ENCODE measurements around the gene ATAD3C. TPM values are rescaled to one million over a fixed set of nuclear protein-coding genes. Genes with fewer than 3 reads are reported as not detected.
"Not testable (repeated sequence)": the region's sequence is repeated elsewhere in the genome, so short reads cannot be mapped to it uniquely, and the experiment has no call there.

ATAD3C gene
- total and polyA plus RNA-seq, 11 donors = 0.12 to 3.4 (median 0.53) TPM; not detected in 2

DNA sequence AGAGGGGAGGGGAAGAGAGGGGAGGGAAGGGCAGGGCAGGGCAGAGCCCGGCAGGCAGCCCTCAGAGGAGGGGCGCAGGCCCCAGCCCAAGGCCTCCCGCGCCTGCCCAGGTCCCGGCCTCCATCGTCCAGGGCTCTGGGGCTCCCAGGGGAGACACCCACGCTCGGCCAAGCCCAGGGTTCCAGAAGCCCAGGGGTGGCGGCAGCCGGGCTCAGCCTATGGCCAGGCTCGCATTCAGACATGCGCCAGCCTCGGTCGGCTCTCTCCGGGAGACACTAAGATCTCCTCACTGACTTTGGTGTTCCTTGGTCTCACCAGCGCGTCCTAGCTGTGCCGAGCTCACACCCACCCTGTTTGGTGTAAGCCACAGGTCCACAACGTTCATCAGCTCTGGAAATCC lies 21.3 kb upstream of the ATAD3C start:
- Histone ChIP-seq H3K27ac (peak overlapping the region in 4 of 12 donors; percentile 40 to 96 (median 51)), H3K4me1 (peaks cover 8 to 52% (median 43%) of the 10 kb centered on the region in 12 donors)

DNA sequence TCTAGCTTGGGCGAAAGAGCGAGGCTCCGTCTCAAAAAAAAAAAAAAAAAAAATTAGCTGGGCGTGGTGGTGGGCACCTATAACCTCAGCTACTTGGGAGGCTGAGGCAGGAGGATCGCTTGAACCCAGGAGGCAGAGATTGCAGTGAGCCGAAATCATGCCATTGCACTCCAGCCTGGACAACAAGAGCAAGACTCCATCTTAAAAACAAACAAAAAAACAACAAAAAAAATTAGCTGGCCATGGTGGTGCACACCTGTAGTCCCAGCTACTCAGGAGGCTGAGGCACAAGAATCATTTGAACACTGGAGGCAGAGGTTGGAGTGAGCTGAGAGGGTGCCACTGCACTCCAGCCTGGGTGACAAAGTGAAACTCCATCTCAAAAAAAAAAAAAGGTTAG lies 20.5 kb upstream of the ATAD3C start:
- intact Hi-C loops (cut with DNase I); H3K4me3 ChIP-seq; DNase-seq; H3K36me3 ChIP-seq; ATAC-seq; H3K9me3 ChIP-seq: not testable (repeated sequence)
- Histone ChIP-seq H3K27me3 (peaks cover 0 to 21% (median 0%) of the 10 kb centered on the region in 9 donors), H3K27ac (peak overlapping the region in 5 of 12 donors; percentile 73 to 96 (median 92)), H3K4me1 (peaks cover 8 to 60% (median 51%) of the 10 kb centered on the region in 12 donors)
- WGBS, 4 donors = 93 to 97% (median 95%) methylated on average over 6 of the region's 6 CpGs

More for the DNA sequence above, 21.3 kb upstream of the ATAD3C start:
- ATAC-seq = no peak
- intact Hi-C loops (cut with DNase I) = no loop called here
- Histone ChIP-seq H3K9me3 (no peaks in the 10 kb centered on the region), H3K36me3 (no peaks in the 10 kb centered on the region), H3K27me3 (peaks cover 0 to 14% (median 0%) of the 10 kb centered on the region in 9 donors), H3K4me3 (no peak overlapping the region)
- 75 to 78% (median 77%) methylated on average over 19 of the region's 19 CpGs for WGBS, 4 donors
- peak in 2 of 5 donors; percentile 24 to 64 for DNase-seq
- TF ChIP-seq, protein P1, sequence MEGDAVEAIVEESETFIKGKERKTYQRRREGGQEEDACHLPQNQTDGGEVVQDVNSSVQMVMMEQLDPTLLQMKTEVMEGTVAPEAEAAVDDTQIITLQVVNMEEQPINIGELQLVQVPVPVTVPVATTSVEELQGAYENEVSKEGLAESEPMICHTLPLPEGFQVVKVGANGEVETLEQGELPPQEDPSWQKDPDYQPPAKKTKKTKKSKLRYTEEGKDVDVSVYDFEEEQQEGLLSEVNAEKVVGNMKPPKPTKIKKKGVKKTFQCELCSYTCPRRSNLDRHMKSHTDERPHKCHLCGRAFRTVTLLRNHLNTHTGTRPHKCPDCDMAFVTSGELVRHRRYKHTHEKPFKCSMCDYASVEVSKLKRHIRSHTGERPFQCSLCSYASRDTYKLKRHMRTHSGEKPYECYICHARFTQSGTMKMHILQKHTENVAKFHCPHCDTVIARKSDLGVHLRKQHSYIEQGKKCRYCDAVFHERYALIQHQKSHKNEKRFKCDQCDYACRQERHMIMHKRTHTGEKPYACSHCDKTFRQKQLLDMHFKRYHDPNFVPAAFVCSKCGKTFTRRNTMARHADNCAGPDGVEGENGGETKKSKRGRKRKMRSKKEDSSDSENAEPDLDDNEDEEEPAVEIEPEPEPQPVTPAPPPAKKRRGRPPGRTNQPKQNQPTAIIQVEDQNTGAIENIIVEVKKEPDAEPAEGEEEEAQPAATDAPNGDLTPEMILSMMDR (IDR thresholded peaks at IDR 0.05) = no peak

DNA sequence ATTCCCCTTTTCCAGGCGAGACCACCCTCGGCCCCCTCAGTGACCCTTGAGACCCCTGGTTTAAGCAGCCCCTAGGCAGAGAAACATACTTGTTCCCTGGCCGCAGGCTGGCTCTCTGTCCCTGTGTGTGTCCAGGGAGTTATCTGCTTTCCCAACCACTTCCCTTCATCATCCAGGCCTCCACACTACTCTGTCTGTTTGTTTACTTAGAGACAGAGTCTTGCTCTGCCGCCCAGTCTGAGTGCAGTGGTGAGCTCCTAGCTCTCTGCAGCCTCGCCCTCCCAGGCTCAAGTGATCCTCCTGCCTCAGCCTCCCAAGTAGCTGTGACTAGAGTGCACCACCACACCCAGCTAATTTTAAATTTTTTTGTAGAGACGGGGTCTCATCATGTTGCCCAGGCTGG lies 19.8 kb upstream of the ATAD3C start:
- ATAC-seq (no peak), DNase-seq (peak in 2 of 5 donors; percentile 41 to 52)
- Histone ChIP-seq H3K9me3 (no peaks in the 10 kb centered on the region), H3K27ac (peak overlapping the region; percentile 73 to 99 (median 91)), H3K27me3 (peaks cover 0 to 28% (median 4%) of the 10 kb centered on the region in 9 donors), H3K4me3 (no peak overlapping the region), H3K4me1 (peaks cover 11 to 67% (median 57%) of the 10 kb centered on the region in 12 donors), H3K36me3 (no peaks in the 10 kb centered on the region)
- intact Hi-C loops (cut with DNase I) = loop anchor here in 1 of 10 donors (2.0 kb wide), 1 partner anchor 23 kb away; the partner anchor contains the start of gene MRPL20
- 52 to 63% (median 61%) methylated on average over 6 of the region's 6 CpGs for WGBS, 4 donors
- TF ChIP-seq, protein P1 (IDR thresholded peaks at IDR 0.05) = no peak
- TF ChIP-seq POLR2A (IDR thresholded peaks at IDR 0.05) = no peak

DNA sequence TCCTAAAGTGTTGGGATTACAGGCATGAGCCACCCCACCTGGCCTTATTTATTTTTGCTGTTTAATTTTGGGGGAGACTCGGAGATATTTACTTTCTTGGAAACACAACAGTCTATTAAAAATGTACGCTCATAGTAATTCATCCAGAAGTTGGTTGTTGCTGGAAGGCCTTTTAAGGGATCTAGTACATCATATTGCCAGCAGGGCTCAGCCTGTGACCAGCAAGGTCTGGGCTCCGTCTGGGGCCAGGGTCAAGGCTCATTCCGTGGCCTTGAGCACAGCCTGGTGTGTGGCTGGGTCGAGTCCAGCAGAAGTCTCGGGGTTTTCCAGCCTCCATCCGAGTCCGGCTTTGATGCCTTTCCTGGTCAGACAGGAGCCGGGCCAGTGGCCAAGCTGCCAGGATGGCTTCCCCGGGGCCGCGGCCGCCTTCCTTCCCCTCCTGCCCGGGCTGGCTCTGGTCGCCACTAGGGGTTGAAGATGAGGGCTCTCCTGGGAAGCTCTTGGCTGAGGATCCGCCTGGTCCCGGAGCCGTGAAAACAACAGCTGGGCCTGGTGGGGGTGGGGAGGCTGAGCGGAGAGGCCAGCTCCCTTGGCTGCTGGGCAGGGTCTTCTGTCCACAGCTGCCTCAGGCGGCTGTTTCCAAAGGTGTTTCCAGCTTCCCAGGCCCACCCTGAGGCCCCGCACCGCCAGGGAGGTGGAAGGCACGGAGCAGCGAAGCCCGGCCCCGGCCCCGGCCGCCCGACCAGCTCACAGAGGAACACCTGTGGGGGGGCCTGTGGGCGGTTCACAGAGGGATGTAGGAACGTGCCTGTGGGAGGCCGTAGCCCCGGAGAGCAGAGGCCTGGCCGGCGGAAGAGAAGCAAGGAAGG lies 19.1 kb upstream of the ATAD3C start:
- Histone ChIP-seq H3K27ac (peak overlapping the region; percentile 73 to 99 (median 91)), H3K4me3 (peak overlapping the region in 7 of 12 donors; percentile 5 to 34 (median 22)), H3K36me3 (no peaks in the 10 kb centered on the region), H3K4me1 (peaks cover 13 to 74% (median 63%) of the 10 kb centered on the region in 12 donors), H3K27me3 (peaks cover 0 to 35% (median 4%) of the 10 kb centered on the region in 9 donors), H3K9me3 (no peaks in the 10 kb centered on the region)
- ATAC-seq (peak; percentile 25 to 57 (median 46)), DNase-seq (peak; percentile 83 to 93 (median 87))
- WGBS, 4 donors = 19 to 33% (median 31%) methylated on average over 27 to 35 of the region's 35 CpGs
- intact Hi-C loops (cut with DNase I) = loop anchor here in 1 of 10 donors (2.0 kb wide), 1 partner anchor 24 kb away; the partner anchor contains the start of gene MRPL20
- TF ChIP-seq, protein P1 (IDR thresholded peaks at IDR 0.05) = peak in 7 of 12 donors; percentile 6 to 46 (median 27)
- no peak for TF ChIP-seq POLR2A (IDR thresholded peaks at IDR 0.05)

Measured in heart left ventricle (tissue), 16 donors.